Stimulated activated naive CD8-positive, alpha-beta T cell treated with anti-CD3 and anti-CD28 coated beads, Interleukin-15, Interleukin-2, amounts not matched to agents 100 U/mL and 50 U/mL, for 24 hours (primary cell): ENCODE results near the gene USH2A.

ENCODE experiments used
- ATAC-seq: fragments of 150-1000 bp; cut with Tn5 transposase; one replicate; pipeline ENCODE4 v1.10.0; 2021
- DNase-seq: peaks from one replicate; pipeline ENCODE4 v3.0.0; 2021

The USH2A gene

GRCh38 chr1:215640429-215641148 is 782.7 kb downstream of the USH2A start:
- ATAC-seq = no peak
- no peak for DNase-seq

- no peak for DNase-seq
- no peak for ATAC-seq
These were observed 786.1 kb downstream of the USH2A start for GRCh38 chr1:215637041-215637573.

DNA sequence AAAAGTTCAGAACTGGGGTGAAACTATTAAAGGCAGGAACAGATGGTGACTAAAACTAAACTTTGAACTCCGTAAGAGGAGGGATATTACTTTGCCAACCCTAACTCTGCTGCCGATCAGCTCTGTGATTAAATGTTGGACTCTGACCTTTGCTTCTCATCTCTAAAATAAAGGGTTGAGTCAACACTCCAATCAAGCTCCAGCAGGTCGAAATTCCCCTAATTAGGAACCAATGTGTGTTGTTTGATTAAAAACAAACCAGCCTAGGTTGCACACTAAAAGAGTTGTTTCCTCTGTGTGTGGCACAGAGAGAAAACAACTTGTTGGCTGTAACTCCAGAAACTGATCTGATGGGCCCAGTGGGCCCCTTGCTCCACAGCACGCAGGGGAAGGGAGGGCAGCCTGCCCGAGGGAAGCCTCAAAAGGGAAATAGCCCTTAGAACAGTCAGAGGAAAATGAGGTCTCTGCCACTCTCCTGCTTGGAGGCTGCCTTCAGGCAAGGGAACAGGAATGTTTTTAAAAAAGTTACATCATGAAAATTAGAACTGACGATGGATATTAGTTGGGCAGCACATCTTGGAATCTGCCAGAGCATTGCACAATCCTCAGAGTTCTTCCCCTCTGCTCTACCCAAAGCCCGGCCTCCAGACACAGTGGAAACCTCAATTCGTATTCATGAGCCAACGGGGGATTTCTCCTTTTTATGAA is 786.8 kb downstream of the USH2A start:
- ATAC-seq (no peak), DNase-seq (no peak)

- no peak for DNase-seq
- no peak for ATAC-seq
These were observed 787.4 kb downstream of the USH2A start for GRCh38 chr1:215635827-215636226.

- DNase-seq (no peak), ATAC-seq (no peak)
These were observed 791.8 kb downstream of the USH2A start for GRCh38 chr1:215631489-215631888.

DNA sequence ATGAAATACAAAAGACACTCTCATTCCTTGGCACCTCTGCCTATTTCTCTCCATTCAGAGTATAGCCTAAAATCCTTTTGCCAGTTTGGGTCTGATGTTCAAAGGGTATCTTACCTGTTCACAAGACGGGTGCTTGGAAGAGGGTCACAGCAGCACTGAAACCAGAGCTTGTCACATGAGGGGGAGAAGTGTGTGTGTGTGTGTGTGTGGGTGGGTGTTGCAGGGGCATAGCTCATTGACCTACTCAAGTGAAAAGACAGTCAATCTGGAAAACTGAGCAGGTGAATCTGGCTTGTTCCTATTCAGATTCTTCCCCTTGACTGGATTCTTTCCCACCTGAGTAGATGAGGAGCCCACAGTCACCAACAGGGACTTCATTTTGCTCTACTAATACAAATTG is 792.2 kb downstream of the USH2A start:
- DNase-seq (no peak), ATAC-seq (no peak)

DNA sequence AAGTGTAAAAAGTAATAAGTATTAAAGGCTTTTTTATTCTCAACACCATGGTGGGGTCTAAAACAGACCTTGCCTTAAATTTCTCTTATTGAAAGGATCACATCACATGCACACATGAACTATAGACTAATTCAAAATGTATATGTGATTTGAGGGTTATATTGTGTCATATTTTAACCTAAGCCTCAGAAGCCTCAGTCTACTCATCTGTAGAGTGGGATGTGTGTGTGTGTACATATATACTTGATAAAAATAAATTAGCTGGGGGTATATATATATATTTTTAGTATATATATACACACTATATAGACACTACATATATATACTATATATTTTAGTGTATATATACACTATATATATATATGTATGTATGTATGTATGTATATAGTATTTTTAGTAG is 797.3 kb downstream of the USH2A start:
- no peak for DNase-seq
- no peak for ATAC-seq

GRCh38 chr1:215623162-215623561 is 800.1 kb downstream of the USH2A start:
- no peak for DNase-seq
- ATAC-seq = no peak

GRCh38 chr1:215617979-215618378 is 805.3 kb downstream of the USH2A start:
- ATAC-seq = no peak
- no peak for DNase-seq

DNA sequence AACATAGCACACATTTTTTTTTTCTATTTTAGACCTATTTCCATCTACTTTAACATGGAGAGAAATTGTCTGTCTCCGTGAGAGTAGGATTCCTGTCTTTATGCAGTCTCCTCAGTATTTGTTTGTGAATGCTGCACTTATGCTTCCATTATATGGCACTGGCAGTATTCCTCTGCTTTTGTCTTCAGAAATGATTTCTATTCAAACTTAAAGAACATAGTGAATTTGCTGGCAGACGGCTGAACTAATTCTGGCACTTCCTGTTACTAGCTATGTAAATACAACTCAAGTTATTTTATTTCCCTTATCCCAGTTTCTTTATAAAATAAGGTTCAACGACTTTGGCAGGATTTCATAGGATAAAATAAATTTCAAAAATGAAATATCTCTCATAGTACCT is 810.9 kb downstream of the USH2A start:
- DNase-seq (no peak), ATAC-seq (no peak)

GRCh38 chr1:215608646-215609045 is 814.6 kb downstream of the USH2A start:
- DNase-seq = no peak
- no peak for ATAC-seq

DNA sequence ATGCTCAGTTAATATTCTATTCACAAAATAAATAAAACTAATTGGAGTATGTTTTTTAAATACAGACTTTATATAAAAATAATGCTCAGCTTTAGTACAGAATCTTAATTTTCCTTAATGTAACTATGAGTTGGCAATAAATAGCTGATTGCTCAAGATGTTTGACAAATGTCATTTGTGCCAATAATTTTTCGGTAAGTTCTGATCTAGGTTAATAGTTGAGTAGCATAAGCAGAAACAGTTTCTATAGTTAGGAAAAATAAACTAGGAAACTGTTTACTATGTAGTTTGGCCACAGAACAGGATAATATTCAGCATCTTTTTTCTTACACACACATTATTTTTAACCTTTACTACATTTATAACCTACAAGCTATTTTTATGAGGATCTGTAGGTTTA is 815.8 kb downstream of the USH2A start:
- ATAC-seq (no peak), DNase-seq (no peak)

DNA sequence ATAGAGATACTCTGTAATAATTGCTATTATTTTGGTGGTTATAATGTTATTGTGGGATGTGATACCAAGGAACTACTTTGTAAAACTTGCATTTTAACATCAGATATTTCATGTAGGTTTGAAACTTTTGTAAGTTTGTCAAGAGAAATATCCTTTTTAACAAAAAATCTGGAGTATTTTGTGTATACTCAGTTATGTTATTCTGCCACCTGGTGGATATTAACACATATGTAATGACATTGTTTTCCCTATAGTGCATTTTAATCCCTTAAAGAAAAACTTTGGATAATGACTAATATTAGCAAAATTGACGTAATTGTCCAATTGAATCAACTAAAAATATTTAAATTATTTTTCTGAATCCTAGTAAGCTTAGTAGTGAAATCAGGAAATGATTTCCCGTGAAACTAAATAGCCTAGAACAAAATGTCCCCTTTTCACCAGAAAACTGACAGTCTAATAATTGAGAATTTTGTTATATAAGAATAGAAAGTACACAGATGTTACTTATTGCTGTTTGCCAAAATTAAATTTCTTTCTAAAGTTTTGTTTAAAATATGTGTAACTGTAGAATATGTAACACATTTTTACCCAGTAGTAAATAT is 816.6 kb downstream of the USH2A start:
- DNase-seq (no peak), ATAC-seq (no peak)

DNA sequence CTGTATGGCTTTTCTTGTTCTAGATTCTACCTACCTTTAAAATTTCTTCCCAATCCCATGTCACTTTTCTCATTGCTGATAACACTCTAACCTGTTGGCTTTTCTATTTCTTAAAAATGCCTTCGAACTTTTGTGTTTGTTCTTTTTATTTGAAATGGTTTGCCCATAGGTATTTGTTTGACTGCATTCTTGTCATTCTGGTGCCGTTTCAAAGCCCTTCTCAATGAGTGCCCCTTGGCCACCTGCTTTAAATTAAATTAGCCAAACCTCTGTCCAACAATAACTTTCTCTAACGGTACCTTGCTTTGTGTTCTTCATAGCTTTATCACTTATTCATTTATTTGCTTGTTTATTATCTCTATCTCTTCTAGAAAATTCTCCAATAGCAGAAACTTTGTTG is 817.2 kb downstream of the USH2A start:
- no peak for ATAC-seq
- no peak for DNase-seq

- ATAC-seq = no peak
- DNase-seq = no peak
These were observed 818.1 kb downstream of the USH2A start for GRCh38 chr1:215605011-215605621.

GRCh38 chr1:215603319-215603718 is 819.9 kb downstream of the USH2A start:
- no peak for DNase-seq
- no peak for ATAC-seq

DNA sequence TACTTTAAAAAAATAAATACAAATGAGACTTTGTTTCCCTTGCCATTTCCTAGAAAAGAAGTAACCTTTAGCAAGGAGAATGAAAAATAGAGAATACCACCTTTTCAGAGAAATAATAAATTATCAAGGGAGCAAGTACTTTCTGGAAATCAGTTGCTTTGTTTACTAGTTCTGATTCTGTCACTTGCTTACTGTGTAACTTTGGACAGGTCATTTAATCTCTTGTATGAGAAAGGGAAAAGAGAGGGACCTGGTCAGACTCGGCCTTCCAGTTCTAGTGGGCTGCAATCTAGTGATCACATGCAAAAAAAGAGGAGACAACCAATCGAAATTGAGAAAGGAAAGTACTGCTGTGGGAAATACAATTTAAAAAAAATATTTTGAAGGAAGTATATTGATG is 822.0 kb downstream of the USH2A start:
- no peak for DNase-seq
- ATAC-seq = no peak

DNA sequence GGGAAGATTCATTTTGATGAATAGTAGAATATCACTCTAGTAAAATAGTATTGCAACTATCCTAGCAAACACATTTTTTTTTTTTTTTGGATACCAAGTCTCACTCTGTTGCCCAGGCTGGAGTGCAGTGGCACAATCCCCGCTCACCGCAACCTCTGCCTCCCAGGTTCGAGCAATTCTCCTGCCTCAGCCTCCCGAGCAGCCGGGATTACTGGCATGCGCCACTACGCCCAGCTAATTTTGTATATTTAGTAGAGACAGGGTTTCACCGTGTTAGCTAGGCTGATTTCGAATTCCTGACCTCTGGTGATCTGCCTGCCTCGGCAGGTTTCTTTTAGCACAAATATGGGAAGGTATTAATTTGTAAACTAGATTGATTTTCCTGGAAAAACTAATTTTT is 822.4 kb downstream of the USH2A start:
- ATAC-seq = no peak

DNA sequence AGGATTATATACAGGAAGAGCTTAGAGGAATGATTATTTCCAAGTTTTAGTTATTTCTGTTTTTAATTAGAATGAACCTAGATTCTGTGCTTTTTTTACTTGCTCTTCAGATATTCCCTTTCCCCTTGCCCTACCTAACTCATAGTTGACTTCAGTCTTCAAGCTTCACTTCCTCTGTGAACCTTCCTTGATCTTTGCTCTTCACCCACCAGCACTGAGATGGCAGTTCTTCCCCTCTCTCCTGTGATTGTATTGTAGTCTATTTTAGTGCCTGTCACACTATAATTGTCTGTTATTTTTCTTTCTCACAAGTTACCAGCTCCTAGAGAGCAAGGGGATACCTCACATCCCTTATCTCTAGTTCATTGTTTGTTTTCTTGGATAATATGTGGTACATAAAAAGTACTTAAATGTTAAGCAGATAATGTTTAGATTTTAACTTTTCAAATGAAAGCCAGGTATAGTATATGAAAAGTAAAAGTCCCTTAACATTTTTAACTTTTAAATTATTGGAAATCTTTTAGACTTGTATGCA is 822.9 kb downstream of the USH2A start:
- DNase-seq = no peak
- ATAC-seq = no peak

More for the DNA sequence above, 822.4 kb downstream of the USH2A start:
- DNase-seq = no peak

- DNase-seq (no peak), ATAC-seq (no peak)
These were observed 823.7 kb downstream of the USH2A start for GRCh38 chr1:215599418-215600074.

DNA sequence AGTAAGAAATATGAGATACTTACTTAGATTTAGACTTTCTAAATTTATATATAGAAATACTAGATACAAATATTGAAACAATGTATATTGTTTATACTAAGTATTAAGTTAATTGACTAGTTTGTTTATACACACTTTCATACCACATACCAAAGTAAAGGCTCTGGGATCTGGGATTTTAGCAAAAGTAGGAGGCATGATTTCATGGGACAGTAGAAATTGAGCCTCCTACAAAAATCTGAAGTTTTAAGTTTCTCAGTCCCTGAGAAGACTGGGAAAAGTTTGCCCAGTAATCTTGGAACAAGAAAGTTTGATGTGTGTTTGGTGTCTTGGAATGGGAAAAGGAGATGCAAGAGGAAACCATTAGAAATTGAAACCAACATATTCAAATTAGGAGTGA is 825.3 kb downstream of the USH2A start:
- no peak for DNase-seq
- ATAC-seq = no peak

DNA sequence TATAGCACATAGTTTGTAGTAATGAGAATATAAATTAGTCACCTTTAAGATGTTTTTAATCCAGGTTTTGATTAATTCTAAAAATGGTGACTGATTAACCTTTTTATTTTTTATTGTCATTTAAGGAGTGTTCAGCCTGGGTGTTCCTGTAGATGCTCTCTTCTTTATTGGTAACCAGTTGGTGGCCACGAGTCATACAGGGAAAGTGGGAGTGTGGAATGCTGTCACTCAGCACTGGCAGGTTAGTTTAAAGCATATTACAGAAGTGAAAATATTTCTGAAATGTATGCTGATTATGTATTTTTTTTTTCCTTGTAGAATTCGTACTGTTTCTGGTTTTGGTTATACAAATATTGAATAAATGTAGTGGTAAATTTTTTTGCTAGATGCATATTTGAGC is 828.0 kb downstream of the USH2A start:
- DNase-seq (no peak), ATAC-seq (no peak)
